ENCODE data around the gene ERFL.

DNA sequence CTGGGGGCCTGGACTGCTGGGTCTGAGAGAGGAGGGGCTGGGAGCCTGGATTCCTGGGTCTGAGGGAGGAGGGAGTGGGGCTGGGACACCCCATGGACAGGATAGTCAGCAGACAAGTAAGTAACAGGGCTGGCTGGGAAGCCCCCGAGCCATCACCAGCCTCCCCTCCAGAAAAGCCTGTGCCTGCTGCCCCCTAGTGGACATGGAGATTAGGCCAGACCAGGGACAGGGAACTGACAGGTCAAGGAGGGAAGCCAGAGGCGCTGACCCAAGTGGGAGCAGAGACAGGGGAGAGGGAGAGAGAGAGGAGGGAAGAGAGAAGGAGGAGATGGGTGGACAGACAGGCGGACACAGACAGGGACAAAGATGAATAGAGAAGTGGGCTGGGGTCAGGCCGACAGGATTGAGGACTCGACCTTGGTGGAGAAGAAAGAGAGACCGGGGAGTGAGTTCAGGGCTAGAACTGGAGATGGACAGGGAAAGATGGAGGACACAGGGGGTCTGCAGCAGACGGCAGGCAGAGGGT lies 6.7 kb upstream of the ERFL start:
- TF ChIP-seq, protein P1, sequence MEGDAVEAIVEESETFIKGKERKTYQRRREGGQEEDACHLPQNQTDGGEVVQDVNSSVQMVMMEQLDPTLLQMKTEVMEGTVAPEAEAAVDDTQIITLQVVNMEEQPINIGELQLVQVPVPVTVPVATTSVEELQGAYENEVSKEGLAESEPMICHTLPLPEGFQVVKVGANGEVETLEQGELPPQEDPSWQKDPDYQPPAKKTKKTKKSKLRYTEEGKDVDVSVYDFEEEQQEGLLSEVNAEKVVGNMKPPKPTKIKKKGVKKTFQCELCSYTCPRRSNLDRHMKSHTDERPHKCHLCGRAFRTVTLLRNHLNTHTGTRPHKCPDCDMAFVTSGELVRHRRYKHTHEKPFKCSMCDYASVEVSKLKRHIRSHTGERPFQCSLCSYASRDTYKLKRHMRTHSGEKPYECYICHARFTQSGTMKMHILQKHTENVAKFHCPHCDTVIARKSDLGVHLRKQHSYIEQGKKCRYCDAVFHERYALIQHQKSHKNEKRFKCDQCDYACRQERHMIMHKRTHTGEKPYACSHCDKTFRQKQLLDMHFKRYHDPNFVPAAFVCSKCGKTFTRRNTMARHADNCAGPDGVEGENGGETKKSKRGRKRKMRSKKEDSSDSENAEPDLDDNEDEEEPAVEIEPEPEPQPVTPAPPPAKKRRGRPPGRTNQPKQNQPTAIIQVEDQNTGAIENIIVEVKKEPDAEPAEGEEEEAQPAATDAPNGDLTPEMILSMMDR (conservative IDR thresholded peaks at IDR 0.05), result peak; percentile 94
- no peak for TF ChIP-seq EZH2 (IDR thresholded peaks at IDR 0.05; ENCODE audit: low read depth)
